ENCODE measurements around the gene FICD.

The FICD gene

GRCh38 chr12:108563136-108563803 lies 48.2 kb downstream of the FICD start:
- DNase-seq = peak; percentile 87

GRCh38 chr12:108563804-108564151 lies 48.7 kb downstream of the FICD start:
- no peaks in the 10 kb centered on the region for H3K27me3 ChIP-seq (ENCODE audit: insufficient read depth, low read depth, severe bottlenecking)
- TF ChIP-seq CTCF (IDR thresholded peaks at IDR 0.05; ENCODE audit: low read depth, low read length) = no peak
- H3K27ac ChIP-seq = no peak overlapping the region
- H3K4me3 ChIP-seq (ENCODE audit: low read depth, low read length) = no peak overlapping the region
- peaks cover 52% of the 10 kb centered on the region for H3K36me3 ChIP-seq
- no peak for DNase-seq
- H3K9me3 ChIP-seq (ENCODE audit: severe bottlenecking) = no peaks in the 10 kb centered on the region

More at GRCh38 chr12:108563136-108563803, 48.2 kb downstream of the FICD start:
- peak; percentile 86 for TF ChIP-seq CTCF (IDR thresholded peaks at IDR 0.05; ENCODE audit: low read depth, low read length)
- peak overlapping the region; percentile 73 for H3K4me3 ChIP-seq (ENCODE audit: low read depth, low read length)
- no peaks in the 10 kb centered on the region for H3K9me3 ChIP-seq (ENCODE audit: severe bottlenecking)
- peaks cover 54% of the 10 kb centered on the region for H3K36me3 ChIP-seq
- H3K27ac ChIP-seq = peak overlapping the region; percentile 81; the same call in 1 of the 2 replicates
- no peaks in the 10 kb centered on the region for H3K27me3 ChIP-seq (ENCODE audit: insufficient read depth, low read depth, severe bottlenecking)

GRCh38 chr12:108564724-108565123 lies 49.6 kb downstream of the FICD start:
- DNase-seq = no peak
- H3K27me3 ChIP-seq (ENCODE audit: insufficient read depth, low read depth, severe bottlenecking) = no peaks in the 10 kb centered on the region
- H3K36me3 ChIP-seq = peaks cover 52% of the 10 kb centered on the region
- H3K27ac ChIP-seq = no peak overlapping the region
- TF ChIP-seq CTCF (IDR thresholded peaks at IDR 0.05; ENCODE audit: low read depth, low read length) = no peak
- H3K4me3 ChIP-seq (ENCODE audit: low read depth, low read length) = no peak overlapping the region
- no peaks in the 10 kb centered on the region for H3K9me3 ChIP-seq (ENCODE audit: severe bottlenecking)

- H3K9me3 ChIP-seq (ENCODE audit: severe bottlenecking) = no peaks in the 10 kb centered on the region
- no peak overlapping the region for H3K27ac ChIP-seq
- no peak overlapping the region for H3K4me3 ChIP-seq (ENCODE audit: low read depth, low read length)
- peaks cover 52% of the 10 kb centered on the region for H3K36me3 ChIP-seq
- TF ChIP-seq CTCF (IDR thresholded peaks at IDR 0.05; ENCODE audit: low read depth, low read length) = no peak
- DNase-seq = no peak
- no peaks in the 10 kb centered on the region for H3K27me3 ChIP-seq (ENCODE audit: insufficient read depth, low read depth, severe bottlenecking)
These were observed 50.1 kb downstream of the FICD start for GRCh38 chr12:108565146-108565545.

GRCh38 chr12:108565976-108566375 lies 50.9 kb downstream of the FICD start:
- Histone ChIP-seq H3K4me3 (ENCODE audit: low read depth, low read length) (no peak overlapping the region), H3K36me3 (peaks cover 46% of the 10 kb centered on the region), H3K27ac (no peak overlapping the region)

More at GRCh38 chr12:108565976-108566375, 50.9 kb downstream of the FICD start:
- no peak for DNase-seq
- H3K27me3 ChIP-seq (ENCODE audit: insufficient read depth, low read depth, severe bottlenecking) = no peaks in the 10 kb centered on the region
- H3K9me3 ChIP-seq (ENCODE audit: severe bottlenecking) = no peaks in the 10 kb centered on the region
- no peak for TF ChIP-seq CTCF (IDR thresholded peaks at IDR 0.05; ENCODE audit: low read depth, low read length)

Data from WERI-Rb-1 (cell line).